GM12874 (cell line): Measurements from ENCODE around the gene GNRHR.

Experiments
- TF ChIP-seq, protein P1 (sequence below): IDR thresholded peaks from 2 replicates; pipeline ENCODE4 v1.5.1; 2011; ENCODE audit warnings: low read depth, mild to moderate bottlenecking, control low read depth, low read length, moderate library complexity; ENCODE audit not compliant: insufficient read depth

The GNRHR gene

DNA sequence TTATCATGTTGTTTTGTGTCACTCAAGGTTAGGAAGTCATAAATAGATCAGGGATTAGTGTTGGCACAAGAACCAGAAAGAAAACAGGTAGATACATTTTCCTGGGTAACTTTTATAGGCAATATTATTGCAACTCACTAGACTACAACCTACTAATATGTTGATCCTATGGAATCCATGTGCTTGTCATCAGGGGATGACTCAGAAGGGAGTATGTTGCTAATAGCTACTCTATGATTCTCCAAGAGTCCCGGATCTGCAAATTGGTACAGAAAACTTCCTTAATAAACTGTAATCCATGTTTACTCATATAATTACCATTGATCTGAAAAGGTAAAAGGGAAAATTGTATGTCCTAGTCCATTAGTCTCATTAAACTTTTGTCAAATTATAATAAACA is 11.7 kb upstream of the GNRHR start:
- TF ChIP-seq, protein P1, sequence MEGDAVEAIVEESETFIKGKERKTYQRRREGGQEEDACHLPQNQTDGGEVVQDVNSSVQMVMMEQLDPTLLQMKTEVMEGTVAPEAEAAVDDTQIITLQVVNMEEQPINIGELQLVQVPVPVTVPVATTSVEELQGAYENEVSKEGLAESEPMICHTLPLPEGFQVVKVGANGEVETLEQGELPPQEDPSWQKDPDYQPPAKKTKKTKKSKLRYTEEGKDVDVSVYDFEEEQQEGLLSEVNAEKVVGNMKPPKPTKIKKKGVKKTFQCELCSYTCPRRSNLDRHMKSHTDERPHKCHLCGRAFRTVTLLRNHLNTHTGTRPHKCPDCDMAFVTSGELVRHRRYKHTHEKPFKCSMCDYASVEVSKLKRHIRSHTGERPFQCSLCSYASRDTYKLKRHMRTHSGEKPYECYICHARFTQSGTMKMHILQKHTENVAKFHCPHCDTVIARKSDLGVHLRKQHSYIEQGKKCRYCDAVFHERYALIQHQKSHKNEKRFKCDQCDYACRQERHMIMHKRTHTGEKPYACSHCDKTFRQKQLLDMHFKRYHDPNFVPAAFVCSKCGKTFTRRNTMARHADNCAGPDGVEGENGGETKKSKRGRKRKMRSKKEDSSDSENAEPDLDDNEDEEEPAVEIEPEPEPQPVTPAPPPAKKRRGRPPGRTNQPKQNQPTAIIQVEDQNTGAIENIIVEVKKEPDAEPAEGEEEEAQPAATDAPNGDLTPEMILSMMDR, result no peak

DNA sequence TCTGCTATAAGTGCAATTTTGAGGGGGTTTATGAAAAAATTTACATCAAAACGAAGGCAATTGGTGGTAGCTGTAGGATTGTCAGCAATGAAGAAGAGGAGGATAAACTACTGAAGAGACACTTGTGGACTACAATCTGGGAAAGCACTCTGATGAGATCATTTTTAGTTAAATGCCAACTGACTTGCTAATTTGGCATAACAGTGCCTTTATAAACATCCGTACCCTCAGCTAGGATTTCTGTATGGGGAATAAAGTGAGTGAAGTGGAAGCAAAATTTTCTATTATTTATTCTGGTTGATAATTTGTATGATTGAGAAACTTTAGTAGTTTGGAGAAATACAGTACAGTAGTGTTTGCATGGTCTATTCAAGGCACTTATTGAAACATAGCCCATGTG is 11.2 kb upstream of the GNRHR start:
- TF ChIP-seq, protein P1, result no peak

DNA sequence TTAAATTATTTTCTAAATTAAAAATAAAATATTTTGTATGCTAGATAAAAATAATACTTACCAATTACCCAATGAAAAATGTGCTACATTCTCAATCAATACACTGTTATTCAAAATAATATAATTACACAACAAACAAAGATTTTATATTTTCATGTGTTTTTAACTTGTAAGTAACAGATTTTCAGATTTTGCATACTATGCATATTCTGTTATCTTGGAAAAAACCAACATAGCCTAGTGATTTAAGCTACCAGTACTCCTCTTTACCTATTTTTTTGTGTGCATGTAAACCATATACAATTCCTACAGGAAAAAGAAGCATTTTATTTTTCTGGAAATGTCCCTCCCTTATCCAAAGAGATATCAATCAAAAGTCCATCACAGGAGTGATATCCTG is 10.0 kb upstream of the GNRHR start:
- TF ChIP-seq, protein P1, result no peak

DNA sequence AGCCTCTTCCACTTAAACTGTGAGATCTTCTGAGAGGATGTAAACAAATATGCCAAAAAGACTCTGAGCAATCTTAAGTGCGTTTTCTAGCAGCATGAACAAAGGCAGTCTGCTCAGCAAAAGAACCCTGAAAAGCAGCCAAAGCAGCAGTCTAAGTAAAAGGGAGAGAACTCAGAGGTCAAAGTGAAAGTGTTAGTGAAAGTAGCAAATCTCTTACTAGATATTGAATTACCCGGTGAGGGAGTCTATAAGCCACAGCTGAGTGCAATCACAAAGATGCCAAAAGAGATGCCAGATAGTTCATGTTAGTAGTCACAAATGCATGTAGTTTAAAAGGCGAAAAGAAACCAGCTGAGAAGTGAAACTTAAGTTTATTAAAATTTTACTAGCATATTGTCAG is 7.9 kb upstream of the GNRHR start:
- TF ChIP-seq, protein P1, result no peak

DNA sequence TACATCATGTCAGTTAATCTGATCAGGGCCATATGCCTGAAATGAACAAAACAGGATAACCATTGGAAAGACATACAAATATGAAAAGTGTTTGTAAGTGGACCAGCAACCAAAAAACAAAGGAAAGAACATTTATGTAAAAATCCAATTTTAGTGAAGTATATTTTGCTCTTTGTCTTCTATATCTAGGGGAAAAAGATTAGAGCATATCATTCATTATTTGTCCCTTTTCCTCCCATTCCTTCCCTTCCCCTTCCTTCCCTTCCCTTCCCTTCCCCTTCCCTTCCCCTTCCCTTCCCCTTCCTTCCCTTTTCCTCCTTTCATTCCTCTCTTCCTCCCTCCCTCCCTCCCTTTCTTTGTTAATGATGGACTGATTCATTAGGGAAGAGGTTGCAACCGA is 1.8 kb upstream of the GNRHR start:
- TF ChIP-seq, protein P1, result no peak

DNA sequence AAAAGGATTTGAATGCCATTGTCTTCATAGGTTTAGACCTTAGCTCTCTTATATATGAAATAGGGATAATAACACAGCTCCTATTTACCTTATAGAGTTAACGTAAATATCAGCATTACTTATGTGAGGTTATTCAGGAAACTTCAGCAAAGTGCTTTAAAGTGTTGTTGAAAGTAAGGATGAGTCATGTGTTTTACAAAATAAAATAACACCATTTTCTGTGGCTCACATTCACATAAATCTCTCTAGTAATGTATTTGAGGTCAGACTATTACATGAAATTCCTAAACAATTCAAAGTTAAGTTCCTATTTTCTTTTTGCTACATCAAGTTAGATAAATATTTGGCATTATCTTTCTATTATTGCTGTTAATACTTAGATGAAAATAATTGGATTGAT is 2.9 kb downstream of the GNRHR start:
- TF ChIP-seq, protein P1, result no peak

DNA sequence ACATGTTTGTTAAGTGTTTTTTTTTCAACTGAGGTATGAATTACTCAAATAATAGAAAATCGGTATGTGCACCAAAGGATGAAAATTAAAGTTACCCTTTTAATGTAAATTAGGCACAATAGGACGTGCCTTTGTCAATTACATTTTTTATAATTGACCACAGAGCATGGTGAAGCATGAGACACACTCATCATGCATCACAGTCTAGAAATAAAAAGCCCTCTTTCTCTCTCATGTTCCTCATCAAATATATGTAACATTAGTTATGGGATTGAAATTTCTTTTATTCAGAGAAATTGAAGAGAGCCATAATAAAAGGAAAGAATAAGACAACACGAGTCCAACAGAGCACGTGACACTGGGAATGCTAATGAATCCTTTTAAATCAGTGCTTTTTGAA is 3.5 kb downstream of the GNRHR start:
- TF ChIP-seq, protein P1, result no peak

DNA sequence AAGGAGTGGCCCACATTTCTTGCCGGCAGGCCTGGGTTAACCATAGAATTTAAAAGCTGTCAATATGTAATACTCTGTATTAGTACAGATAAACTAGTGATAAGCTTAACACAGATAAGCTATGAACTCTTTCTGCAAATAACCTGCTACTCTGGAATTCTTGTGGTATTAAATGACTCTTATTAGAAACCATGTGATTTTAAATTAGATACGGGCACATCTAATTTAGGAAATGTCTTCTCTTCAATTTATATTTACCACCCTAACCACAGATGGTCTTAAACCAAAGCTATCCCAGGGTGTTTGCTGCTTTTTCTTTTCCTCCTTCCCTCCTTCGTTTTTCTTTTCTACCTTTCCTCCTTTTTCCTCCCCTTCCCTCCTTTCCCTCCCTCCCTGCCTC is 4.9 kb downstream of the GNRHR start:
- TF ChIP-seq, protein P1, result no peak
